Activated naive CD4-positive, alpha-beta T cell treated with anti-CD3 and anti-CD28 coated beads, Interleukin-2, amount 10 ng/mL, durations not matched to agents 7 days and 5 days (primary cell): ENCODE data around the gene VWA7.
"Not testable (repeated sequence)": the region's sequence is repeated elsewhere in the genome, so short reads cannot be mapped to it uniquely, and the experiment has no call there.

Experiments used
- CTCF ChIA-PET: fragments of 350-600 bp; sonication (Branson Sonifier 250); formaldehyde crosslinking; loops from one replicate; lab custom pipeline; 2021; ENCODE audit warnings: antibody characterized with exemption; lab: Charles Lee
- DNase-seq: peaks from one replicate; pipeline ENCODE4 v3.0.0-alpha.2; 2020
- H3K27ac Mint-ChIP-seq: one replicate; pipeline ENCODE4 v1.8.0; 2021; ENCODE audit warnings: mild to moderate bottlenecking, moderate library complexity, mixed read lengths
- H3K27me3 Mint-ChIP-seq: one replicate; pipeline ENCODE4 v1.8.0; 2021; ENCODE audit warnings: mild to moderate bottlenecking, mixed read lengths
- H3K36me3 Mint-ChIP-seq: one replicate; pipeline ENCODE4 v1.8.0; 2021; ENCODE audit warnings: mixed read lengths
- H3K4me1 Mint-ChIP-seq: one replicate; pipeline ENCODE4 v1.8.0; 2021; ENCODE audit warnings: mixed read lengths
- H3K4me3 Mint-ChIP-seq: one replicate; pipeline ENCODE4 v1.8.0; 2021; ENCODE audit warnings: mild to moderate bottlenecking, moderate library complexity, mixed read lengths
- H3K9me3 Mint-ChIP-seq: one replicate; pipeline ENCODE4 v1.8.0; 2021; ENCODE audit warnings: mixed read lengths

Gene VWA7

GRCh38 chr6:31776989-31777666 lies at the start of gene VWA7:
VWA7 (minus strand) TSS chr6:31777328; CDS start chr6:31776779, 549 bp downstream.
- H3K27ac Mint-ChIP-seq = peak within 1 kb of the TSS; percentile 82
- peaks cover 5% of the 10 kb centered on the region for H3K27me3 Mint-ChIP-seq
- peak within 1 kb of the TSS; percentile 23 for H3K4me3 Mint-ChIP-seq
- peak; percentile 79 for DNase-seq
- CTCF ChIA-PET = interaction anchor here (1.0 to 2.4 kb wide), 3 partner anchors 15 to 174 kb away, joined by 3 to 11 read pairs (median 3); no protein-coding TSS in a partner anchor
- H3K36me3 Mint-ChIP-seq = peaks cover 14% of the 10 kb centered on the region
- peaks cover 45% of the 10 kb centered on the region for H3K4me1 Mint-ChIP-seq
- no peaks in the 10 kb centered on the region for H3K9me3 Mint-ChIP-seq

- Mint-ChIP-seq H3K27me3 (no peaks in the 10 kb centered on the region), H3K27ac (peak overlapping the region; percentile 98), H3K4me1 (peaks cover 59% of the 10 kb centered on the region), H3K9me3 (no peaks in the 10 kb centered on the region), H3K36me3 (peaks cover 10% of the 10 kb centered on the region), H3K4me3 (peak overlapping the region; percentile 81)
- DNase-seq = no peak
- CTCF ChIA-PET = interaction anchor here (0.7 to 1.3 kb wide), 7 partner anchors 9 to 103 kb away, joined by 3 to 7 read pairs (median 4); partner anchors contain the start of genes DDAH2 and VARS1
These were observed 49.7 kb upstream of the VWA7 start for GRCh38 chr6:31826793-31827285.

GRCh38 chr6:31825553-31825952 lies 48.4 kb upstream of the VWA7 start:
- Mint-ChIP-seq H3K36me3 (peaks cover 7% of the 10 kb centered on the region), H3K9me3 (no peaks in the 10 kb centered on the region), H3K27me3 (no peaks in the 10 kb centered on the region), H3K27ac (peak overlapping the region; percentile 98), H3K4me1 (peaks cover 57% of the 10 kb centered on the region), H3K4me3 (peak overlapping the region; percentile 81)
- DNase-seq = no peak
- CTCF ChIA-PET = no interaction called here

DNA sequence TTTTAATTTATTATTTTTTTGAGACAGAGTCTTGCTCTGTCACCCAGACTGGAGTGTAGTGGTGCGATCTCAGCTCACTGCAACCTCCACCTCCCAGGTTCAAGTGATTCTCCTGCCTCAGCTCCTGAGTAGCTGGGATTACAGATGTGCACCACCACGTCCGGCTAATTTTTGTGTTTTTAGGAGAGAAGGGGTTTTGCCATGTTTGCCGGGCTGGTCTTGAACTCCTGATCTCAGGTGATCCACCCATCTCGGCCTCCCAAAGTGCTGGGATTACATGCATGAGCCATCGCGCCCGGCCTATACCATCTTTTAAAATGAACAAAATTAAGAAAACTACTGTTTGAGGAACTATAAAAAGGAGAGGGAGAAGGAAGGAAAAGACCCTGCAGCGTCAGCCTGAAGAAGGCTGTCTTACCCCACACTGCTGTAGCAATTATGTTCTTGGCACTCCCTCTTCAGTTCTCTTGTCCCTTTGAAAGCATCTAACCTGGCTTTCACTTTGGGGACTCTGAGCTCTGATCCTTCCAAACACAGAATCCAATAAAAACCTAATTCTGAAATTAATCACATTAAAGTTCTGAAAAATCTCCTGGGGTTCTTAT lies 46.6 kb upstream of the VWA7 start:
- not testable (repeated sequence) for H3K4me3 Mint-ChIP-seq
- H3K4me1 Mint-ChIP-seq = peaks cover 66% of the 10 kb centered on the region
- CTCF ChIA-PET = interaction anchor here (1.0 to 1.2 kb wide), 2 partner anchors 12 to 54 kb away, joined by 3 to 4 read pairs; no protein-coding TSS in a partner anchor

GRCh38 chr6:31822036-31822821 lies 45.1 kb upstream of the VWA7 start:
- Mint-ChIP-seq H3K9me3 (no peaks in the 10 kb centered on the region), H3K27me3 (no peaks in the 10 kb centered on the region), H3K4me3 (peak overlapping the region; percentile 99), H3K4me1 (peaks cover 78% of the 10 kb centered on the region), H3K27ac (peak overlapping the region; percentile 96), H3K36me3 (peaks cover 16% of the 10 kb centered on the region)
- peak; percentile 67 for DNase-seq
- CTCF ChIA-PET = interaction anchor here (0.7 to 1.6 kb wide), 2 partner anchors 44 to 52 kb away, joined by 4 to 5 read pairs; no protein-coding TSS in a partner anchor

More for the DNA sequence above, 46.6 kb upstream of the VWA7 start:
- H3K36me3 Mint-ChIP-seq, H3K27me3 Mint-ChIP-seq, H3K27ac Mint-ChIP-seq, H3K9me3 Mint-ChIP-seq, DNase-seq: not testable (repeated sequence)

DNA sequence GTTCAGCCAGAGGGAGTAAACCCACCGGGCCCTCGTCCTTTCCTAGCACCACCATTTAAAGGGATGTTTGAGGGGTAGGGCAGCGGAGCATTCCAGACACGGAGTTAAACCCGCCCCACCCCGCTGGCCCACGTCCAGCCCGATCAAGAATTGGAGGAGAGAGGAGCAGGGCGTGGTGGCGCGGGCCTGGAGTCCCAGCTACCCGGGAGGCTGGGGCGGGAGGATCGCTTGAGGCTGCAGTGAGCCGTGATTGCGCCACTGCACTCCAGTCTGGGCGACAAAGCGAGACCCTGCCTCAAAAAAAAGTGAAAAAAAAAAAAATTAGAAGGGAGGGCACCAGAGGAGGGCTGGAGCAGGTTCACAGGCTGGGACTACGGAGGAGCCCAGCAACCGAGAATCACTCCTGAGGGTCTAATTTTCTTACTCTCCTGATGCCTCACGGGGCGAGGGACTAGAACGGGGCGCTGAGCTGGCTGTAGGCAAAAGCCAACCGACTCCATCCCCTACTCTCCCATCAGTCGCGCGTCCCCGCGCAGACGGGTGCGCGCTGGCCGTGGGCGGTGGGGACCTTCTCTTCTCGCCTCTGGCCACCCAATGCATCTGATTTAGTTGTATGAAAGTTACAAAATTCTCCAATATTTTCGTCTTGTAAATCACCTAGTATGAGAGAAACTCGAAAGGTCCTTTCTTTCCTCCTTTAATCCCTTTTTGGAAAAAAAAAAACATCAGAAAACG lies 44.3 kb upstream of the VWA7 start:
- peaks cover 16% of the 10 kb centered on the region for H3K36me3 Mint-ChIP-seq
- DNase-seq = peak; percentile 55
- peaks cover 70% of the 10 kb centered on the region for H3K4me1 Mint-ChIP-seq
- peak overlapping the region; percentile 96 for H3K27ac Mint-ChIP-seq
- no peaks in the 10 kb centered on the region for H3K9me3 Mint-ChIP-seq
- no peaks in the 10 kb centered on the region for H3K27me3 Mint-ChIP-seq
- CTCF ChIA-PET = interaction anchor here (0.7 to 1.6 kb wide), 2 partner anchors 44 to 52 kb away, joined by 4 to 5 read pairs; no protein-coding TSS in a partner anchor
- H3K4me3 Mint-ChIP-seq = peak overlapping the region; percentile 99

DNA sequence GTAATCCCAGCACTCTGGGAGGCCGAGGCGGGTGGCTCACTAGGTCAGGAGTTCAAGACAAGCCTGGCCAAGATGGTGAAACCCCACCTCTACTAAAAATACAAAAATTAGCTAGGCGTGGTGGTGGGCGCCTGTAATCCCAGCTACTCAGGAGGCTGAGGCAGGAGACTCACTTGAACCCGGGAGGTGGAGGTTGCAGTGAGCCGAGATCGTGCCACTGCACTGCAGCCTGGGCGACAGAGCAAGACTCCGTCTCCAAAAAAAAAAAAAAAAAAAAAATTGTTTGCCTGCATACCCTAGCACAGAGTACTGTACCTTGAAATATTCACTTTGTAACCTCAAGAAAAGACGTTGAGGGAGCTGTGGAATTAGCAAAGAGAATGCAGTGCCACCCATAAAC lies 43.3 kb upstream of the VWA7 start:
- H3K27me3 Mint-ChIP-seq, DNase-seq, H3K9me3 Mint-ChIP-seq, H3K4me3 Mint-ChIP-seq: not testable (repeated sequence)
- CTCF ChIA-PET = interaction anchor here (0.6 to 1.6 kb wide), 3 partner anchors 51 to 298 kb away, joined by 3 to 4 read pairs (median 3); no protein-coding TSS in a partner anchor
- peak overlapping the region; percentile 96 for H3K27ac Mint-ChIP-seq
- peaks cover 18% of the 10 kb centered on the region for H3K36me3 Mint-ChIP-seq
- H3K4me1 Mint-ChIP-seq = peaks cover 62% of the 10 kb centered on the region

- peak overlapping the region; percentile 51 for H3K4me3 Mint-ChIP-seq
- no peaks in the 10 kb centered on the region for H3K9me3 Mint-ChIP-seq
- DNase-seq = no peak
- H3K27ac Mint-ChIP-seq = peak overlapping the region; percentile 87
- H3K4me1 Mint-ChIP-seq = peaks cover 57% of the 10 kb centered on the region
- H3K36me3 Mint-ChIP-seq = peaks cover 18% of the 10 kb centered on the region
- H3K27me3 Mint-ChIP-seq = no peaks in the 10 kb centered on the region
- CTCF ChIA-PET = interaction anchor here (0.6 to 0.9 kb wide), 2 partner anchors 81 to 298 kb away, joined by 3 read pairs; no protein-coding TSS in a partner anchor
These were observed 42.8 kb upstream of the VWA7 start for GRCh38 chr6:31819871-31820299.

GRCh38 chr6:31817929-31818511 lies 40.9 kb upstream of the VWA7 start:
- Mint-ChIP-seq H3K4me3 (peak overlapping the region; percentile 89), H3K4me1 (peaks cover 61% of the 10 kb centered on the region), H3K27ac (peak overlapping the region; percentile 96), H3K36me3 (peaks cover 18% of the 10 kb centered on the region)
- H3K27me3 Mint-ChIP-seq, H3K9me3 Mint-ChIP-seq: not testable (repeated sequence)
- CTCF ChIA-PET = interaction anchor here (0.8 to 1.8 kb wide), 7 partner anchors 8 to 154 kb away, joined by 3 to 10 read pairs (median 5); partner anchors contain the start of genes DDAH2 and LSM2
- peak; percentile 37 for DNase-seq

GRCh38 chr6:31817133-31817928 lies 40.2 kb upstream of the VWA7 start:
- H3K36me3 Mint-ChIP-seq = peaks cover 18% of the 10 kb centered on the region
- peak overlapping the region; percentile 96 for H3K27ac Mint-ChIP-seq
- H3K4me3 Mint-ChIP-seq = peak overlapping the region; percentile 89
- CTCF ChIA-PET = interaction anchor here (0.8 to 1.8 kb wide), 7 partner anchors 9 to 153 kb away, joined by 3 to 10 read pairs (median 5); partner anchors contain the start of genes DDAH2 and LSM2
- not testable (repeated sequence) for H3K27me3 Mint-ChIP-seq, H3K9me3 Mint-ChIP-seq
- H3K4me1 Mint-ChIP-seq = peaks cover 61% of the 10 kb centered on the region
- peak; percentile 39 for DNase-seq

- DNase-seq = peak; percentile 77
- Mint-ChIP-seq H3K4me3 (peak within 1 kb of the TSS; percentile 92), H3K36me3 (peaks cover 29% of the 10 kb centered on the region), H3K27me3 (no peaks in the 10 kb centered on the region), H3K4me1 (peaks cover 49% of the 10 kb centered on the region), H3K9me3 (no peaks in the 10 kb centered on the region), H3K27ac (peak within 1 kb of the TSS; percentile 91)
- CTCF ChIA-PET = interaction anchor here (0.6 to 2.5 kb wide), 6 partner anchors 11 to 88 kb away, joined by 3 to 8 read pairs (median 4); no protein-coding TSS in a partner anchor
These were observed 38.1 kb upstream of the VWA7 start, which contains the start of the genes HSPA1A and HSPA1L for GRCh38 chr6:31815025-31815838. HSPA1A (plus strand) TSS chr6:31815543; CDS start chr6:31815757, 214 bp downstream. HSPA1L (minus strand) TSS chr6:31815283; CDS start chr6:31811972, 3,311 bp downstream.
